Liver (tissue), 9 donors: ENCODE data around the gene SCGB1D4. TPM values are rescaled to one million over a fixed set of nuclear protein-coding genes. Genes with fewer than 3 reads are reported as not detected.
"Not testable (repeated sequence)": the region's sequence is repeated elsewhere in the genome, so short reads cannot be mapped to it uniquely, and the experiment has no call there.

ENCODE experiments used
- DNase-seq: peaks from one replicate; pipeline ENCODE4 v3.0.0-alpha.2; 2017; ENCODE audit warnings: low spot score
- H3K27ac ChIP-seq, 2 donors: one replicate each; pipeline ENCODE4 v1.7.0; 2013; ENCODE audit warnings: inconsistent platforms in 2 of 2, low read length in 2 of 2, control low read depth in 1 of 2, low read depth in 1 of 2, mild to moderate bottlenecking in 1 of 2
- H3K27me3 ChIP-seq, 4 donors: one replicate each; pipeline versions ENCODE4 v1.6.1 to v1.7.0; 2013; ENCODE audit warnings: low read length in 3 of 4, inconsistent platforms in 1 of 4, mild to moderate bottlenecking in 1 of 4, moderate library complexity in 1 of 4; ENCODE audit not compliant: control insufficient read depth in 4 of 4, insufficient read depth in 4 of 4
- H3K36me3 ChIP-seq, 4 donors: one replicate each; pipeline versions ENCODE4 v1.6.1 to v1.7.0; 2013; ENCODE audit warnings: low read length in 3 of 4, mild to moderate bottlenecking in 3 of 4, low read depth in 1 of 4, moderate library complexity in 1 of 4; ENCODE audit not compliant: control insufficient read depth in 4 of 4, insufficient read depth in 3 of 4
- H3K4me1 ChIP-seq, 4 donors: one replicate each; pipeline versions ENCODE4 v1.6.1 to v1.7.0; 2013; ENCODE audit warnings: low read length in 3 of 4, mild to moderate bottlenecking in 3 of 4, moderate library complexity in 1 of 4; ENCODE audit not compliant: control insufficient read depth in 4 of 4, insufficient read depth in 4 of 4
- H3K4me3 ChIP-seq, 3 donors: one replicate each; pipeline versions ENCODE4 v1.6.1 to v1.7.0; 2013; ENCODE audit warnings: low read length in 3 of 3, control low read depth in 1 of 3, low read depth in 1 of 3, mild to moderate bottlenecking in 1 of 3
- H3K9ac ChIP-seq, 2 donors: one replicate each; pipeline ENCODE4 v1.7.0; 2013; ENCODE audit warnings: low read length in 2 of 2, mild to moderate bottlenecking in 2 of 2, moderate library complexity in 2 of 2, control low read depth in 1 of 2, low read depth in 1 of 2
- H3K9me3 ChIP-seq, 4 donors: one replicate each; pipeline versions ENCODE4 v1.6.1 to v1.7.0; 2013; ENCODE audit warnings: low read length in 3 of 4; ENCODE audit not compliant: control insufficient read depth in 4 of 4
- ATF3 ChIP-seq: IDR thresholded peaks from 2 replicates; pipeline ENCODE4 v1.6.1; 2016; ENCODE audit warnings: antibody characterized with exemption
- EGR1 ChIP-seq, 2 donors: IDR thresholded peaks; 2 replicates each; pipeline ENCODE4 v1.6.1; 2016 to 2018; ENCODE audit warnings: antibody characterized with exemption in 2 of 2, low read depth in 2 of 2
- FOXA1 ChIP-seq: IDR thresholded peaks from 2 replicates; pipeline ENCODE4 v1.6.1; 2016; ENCODE audit warnings: antibody characterized with exemption
- GABPA ChIP-seq, 2 donors: IDR thresholded peaks in 1 of 2; conservative IDR thresholded peaks in 1 of 2; 2 replicates each; pipeline ENCODE4 v1.6.1; 2016; ENCODE audit warnings: antibody characterized with exemption in 2 of 2, mild to moderate bottlenecking in 1 of 2, moderate library complexity in 1 of 2
- HNF4G ChIP-seq: IDR thresholded peaks from 2 replicates; pipeline ENCODE4 v1.6.1; 2016; ENCODE audit warnings: antibody characterized with exemption
- JUND ChIP-seq, 2 donors: IDR thresholded peaks; 2 replicates each; pipeline ENCODE4 v1.6.1; 2016; ENCODE audit warnings: antibody characterized with exemption in 2 of 2
- MAX ChIP-seq: IDR thresholded peaks from 2 replicates; pipeline ENCODE4 v1.6.1; 2016; ENCODE audit warnings: antibody characterized with exemption
- NR2F2 ChIP-seq: IDR thresholded peaks from 2 replicates; pipeline ENCODE4 v1.6.1; 2016; ENCODE audit warnings: antibody characterized with exemption
- RAD21 ChIP-seq, 2 donors: IDR thresholded peaks; 2 replicates each; pipeline ENCODE4 v1.6.1; 2016; ENCODE audit warnings: antibody characterized with exemption in 2 of 2, mild to moderate bottlenecking in 2 of 2
- REST ChIP-seq: IDR thresholded peaks from 2 replicates; pipeline ENCODE4 v1.6.1; 2016; ENCODE audit warnings: antibody characterized with exemption, mild to moderate bottlenecking
- RXRA ChIP-seq, 2 donors: IDR thresholded peaks; 2 replicates each; pipeline ENCODE4 v1.6.1; 2017 to 2018; ENCODE audit warnings: antibody characterized with exemption in 2 of 2, mild to moderate bottlenecking in 1 of 2
- TAF1 ChIP-seq: conservative IDR thresholded peaks from 2 replicates; pipeline ENCODE4 v1.6.1; 2016; ENCODE audit warnings: antibody characterized with exemption, mild to moderate bottlenecking
- WGBS: extraction: QIAGEN DNeasy Blood & Tissue Kit; methylation state at CpG from one replicate; pipeline ENCODE4 v1.1.7; 2013; 5-methylcytosine and 5-hydroxymethylcytosine counted together
- polyA plus RNA-seq, 2 donors: library from polyadenylated mRNA; stranded (reverse) in 1 of 2; unstranded in 1 of 2; fragments of 200-250 nt in 1 of 2; fragments of >200 nt in 1 of 2; fragmentation: Nextera tagmentation in 1 of 2; extraction: Ambion mirVana in 1 of 2; gene quantifications; one replicate each; pipeline versions ENCODE4 v1.2.1 to v1.2.3, GENCODE V29; 2013 to 2015
- total RNA-seq, 2 donors: library from RNA; depleted of rRNA; stranded (reverse); fragments of >200 nt; gene quantifications; one replicate each; pipeline ENCODE4 v1.2.3, GENCODE V29; 2014
- TF ChIP-seq, protein P1 (sequence below): fragments of 150-350 bp; IDR thresholded peaks from 2 replicates; pipeline ENCODE4 v1.5.1; 2017; ENCODE audit warnings: improper control_type of control experiment, low read depth, low read length; ENCODE audit not compliant: missing input control
- donor health status: healthy.
- donor health status: healthy.
- donor health status: healthy.
- donor health status: healthy.
- donor health status: healthy.

The SCGB1D4 gene
- total RNA-seq (not detected), polyA plus RNA-seq (not detected)

DNA sequence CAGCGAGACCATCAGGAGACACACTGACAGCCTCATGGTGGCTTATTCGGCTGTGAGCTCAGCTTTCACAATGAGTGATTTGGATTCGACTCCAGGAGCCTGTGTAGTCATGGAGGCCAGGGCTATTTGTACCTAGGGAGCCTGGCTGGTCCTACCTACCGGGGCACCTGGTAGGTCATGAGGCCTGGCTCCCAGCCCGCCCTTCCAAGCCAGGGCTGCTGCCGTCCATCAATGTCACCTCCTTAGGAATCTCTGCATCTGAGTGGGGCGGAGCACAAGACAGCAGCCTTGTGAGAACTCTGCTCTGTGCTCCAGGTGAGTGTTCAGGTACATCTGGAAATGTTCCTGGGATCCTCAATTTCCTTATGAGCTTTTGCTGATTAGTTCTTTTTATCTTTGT, at the start of gene SCGB1D4:
Gene SCGB1D4, minus strand, starts transcription at position 101 of the 400 bp plus-strand sequence. Its CDS starts 65 bp downstream, at position 36.
- no peak within 1 kb of the TSS for H3K27ac ChIP-seq
- H3K4me1 ChIP-seq: no peaks in the 10 kb centered on the region
- no peak for TF ChIP-seq FOXA1
- TF ChIP-seq ATF3: no peak
- TF ChIP-seq JUND (IDR thresholded peaks at IDR 0.05): no peak
- TF ChIP-seq, protein P1, sequence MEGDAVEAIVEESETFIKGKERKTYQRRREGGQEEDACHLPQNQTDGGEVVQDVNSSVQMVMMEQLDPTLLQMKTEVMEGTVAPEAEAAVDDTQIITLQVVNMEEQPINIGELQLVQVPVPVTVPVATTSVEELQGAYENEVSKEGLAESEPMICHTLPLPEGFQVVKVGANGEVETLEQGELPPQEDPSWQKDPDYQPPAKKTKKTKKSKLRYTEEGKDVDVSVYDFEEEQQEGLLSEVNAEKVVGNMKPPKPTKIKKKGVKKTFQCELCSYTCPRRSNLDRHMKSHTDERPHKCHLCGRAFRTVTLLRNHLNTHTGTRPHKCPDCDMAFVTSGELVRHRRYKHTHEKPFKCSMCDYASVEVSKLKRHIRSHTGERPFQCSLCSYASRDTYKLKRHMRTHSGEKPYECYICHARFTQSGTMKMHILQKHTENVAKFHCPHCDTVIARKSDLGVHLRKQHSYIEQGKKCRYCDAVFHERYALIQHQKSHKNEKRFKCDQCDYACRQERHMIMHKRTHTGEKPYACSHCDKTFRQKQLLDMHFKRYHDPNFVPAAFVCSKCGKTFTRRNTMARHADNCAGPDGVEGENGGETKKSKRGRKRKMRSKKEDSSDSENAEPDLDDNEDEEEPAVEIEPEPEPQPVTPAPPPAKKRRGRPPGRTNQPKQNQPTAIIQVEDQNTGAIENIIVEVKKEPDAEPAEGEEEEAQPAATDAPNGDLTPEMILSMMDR: no peak
- TF ChIP-seq EGR1 (IDR thresholded peaks at IDR 0.05; ENCODE audit: low read depth in 2 of 2): no peak
- H3K27me3 ChIP-seq: peaks cover 0 to 10% (median 1%) of the 10 kb centered on the region in 4 donors
- no peak within 1 kb of the TSS for H3K9ac ChIP-seq
- no peaks in the 10 kb centered on the region for H3K36me3 ChIP-seq
- no peaks in the 10 kb centered on the region for H3K9me3 ChIP-seq
- 65% methylated on average over 7 of the region's 7 CpGs for WGBS
- no peak within 1 kb of the TSS for H3K4me3 ChIP-seq
- DNase-seq: no peak

GRCh38 chr11:62345861-62346260, 47.0 kb upstream of the SCGB1D4 start:
- H3K4me3 ChIP-seq: no peak overlapping the region
- no peaks in the 10 kb centered on the region for H3K9me3 ChIP-seq
- no peak overlapping the region for H3K9ac ChIP-seq
- H3K36me3 ChIP-seq: no peaks in the 10 kb centered on the region
- H3K27me3 ChIP-seq: no peaks in the 10 kb centered on the region
- DNase-seq: no peak
- H3K4me1 ChIP-seq: no peaks in the 10 kb centered on the region
- TF ChIP-seq REST (no peak), HNF4G (no peak)
- H3K27ac ChIP-seq: no peak overlapping the region
- WGBS: 85% methylated on average over 6 of the region's 6 CpGs

GRCh38 chr11:62344210-62344609, 45.3 kb upstream of the SCGB1D4 start:
- Histone ChIP-seq H3K4me1 (peaks cover 0 to 15% (median 4%) of the 10 kb centered on the region in 4 donors), H3K27me3 (no peaks in the 10 kb centered on the region), H3K9me3 (no peaks in the 10 kb centered on the region), H3K36me3 (no peaks in the 10 kb centered on the region), H3K9ac (no peak overlapping the region), H3K27ac (no peak overlapping the region), H3K4me3 (no peak overlapping the region)
- no peak for DNase-seq
- WGBS: 86% methylated on average over 1 of the region's 1 CpG
- TF ChIP-seq NR2F2: no peak
- TF ChIP-seq GABPA (IDR thresholded peaks at IDR 0.05 in 1 of 2, conservative IDR thresholded peaks at IDR 0.05 in 1 of 2): no peak
- TF ChIP-seq REST: no peak
- no peak for TF ChIP-seq MAX
- no peak for TF ChIP-seq RAD21 (IDR thresholded peaks at IDR 0.05)
- no peak for TF ChIP-seq TAF1
- no peak for TF ChIP-seq RXRA (IDR thresholded peaks at IDR 0.05)
- no peak for TF ChIP-seq FOXA1
- no peak for TF ChIP-seq JUND (IDR thresholded peaks at IDR 0.05)

- not testable (repeated sequence) for H3K4me3 ChIP-seq, DNase-seq, H3K36me3 ChIP-seq, H3K9ac ChIP-seq, H3K9me3 ChIP-seq, H3K27ac ChIP-seq, H3K27me3 ChIP-seq
- peaks cover 0 to 15% (median 4%) of the 10 kb centered on the region in 4 donors for H3K4me1 ChIP-seq
- 93% methylated on average over 7 of the region's 7 CpGs for WGBS
Observed at GRCh38 chr11:62343646-62344190, 44.8 kb upstream of the SCGB1D4 start.
